ENCODE data around the gene GALNT13.

DNA sequence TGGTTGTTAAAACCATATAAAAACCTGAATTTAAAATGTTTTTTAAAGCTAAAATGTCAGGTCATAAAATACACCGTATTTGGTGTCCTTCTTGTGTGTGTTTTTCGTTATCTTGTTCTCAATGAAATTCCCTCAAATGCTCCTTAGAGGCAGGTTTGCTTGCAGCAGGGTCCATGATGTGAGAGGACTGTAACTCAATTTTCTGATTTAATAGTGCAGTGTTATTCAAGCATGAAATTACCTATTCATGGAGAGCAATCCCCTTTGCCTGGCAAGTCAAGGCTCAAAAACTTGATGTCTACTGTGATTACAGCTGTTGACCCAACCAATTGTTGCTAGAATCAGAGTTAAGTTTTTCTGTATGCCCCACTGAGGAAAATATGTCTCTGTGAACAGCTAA, 318.2 kb downstream of the GALNT13 start:
- TF ChIP-seq, protein P1, sequence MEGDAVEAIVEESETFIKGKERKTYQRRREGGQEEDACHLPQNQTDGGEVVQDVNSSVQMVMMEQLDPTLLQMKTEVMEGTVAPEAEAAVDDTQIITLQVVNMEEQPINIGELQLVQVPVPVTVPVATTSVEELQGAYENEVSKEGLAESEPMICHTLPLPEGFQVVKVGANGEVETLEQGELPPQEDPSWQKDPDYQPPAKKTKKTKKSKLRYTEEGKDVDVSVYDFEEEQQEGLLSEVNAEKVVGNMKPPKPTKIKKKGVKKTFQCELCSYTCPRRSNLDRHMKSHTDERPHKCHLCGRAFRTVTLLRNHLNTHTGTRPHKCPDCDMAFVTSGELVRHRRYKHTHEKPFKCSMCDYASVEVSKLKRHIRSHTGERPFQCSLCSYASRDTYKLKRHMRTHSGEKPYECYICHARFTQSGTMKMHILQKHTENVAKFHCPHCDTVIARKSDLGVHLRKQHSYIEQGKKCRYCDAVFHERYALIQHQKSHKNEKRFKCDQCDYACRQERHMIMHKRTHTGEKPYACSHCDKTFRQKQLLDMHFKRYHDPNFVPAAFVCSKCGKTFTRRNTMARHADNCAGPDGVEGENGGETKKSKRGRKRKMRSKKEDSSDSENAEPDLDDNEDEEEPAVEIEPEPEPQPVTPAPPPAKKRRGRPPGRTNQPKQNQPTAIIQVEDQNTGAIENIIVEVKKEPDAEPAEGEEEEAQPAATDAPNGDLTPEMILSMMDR (IDR thresholded peaks at IDR 0.05): no peak
- TF ChIP-seq POLR2A (IDR thresholded peaks at IDR 0.05): no peak

Measured in testis (tissue), 2 donors.